HEK293T (cell line): ENCODE results near the gene PDXK.
A peak's percentile ranks its signal among the peaks of the same experiment; 100 is the strongest.
"Not testable (repeated sequence)": the region's sequence is repeated elsewhere in the genome, so short reads cannot be mapped to it uniquely, and the experiment has no call there.

Source experiments
- CTCF ChIA-PET: fragments of 350-600 bp; formaldehyde crosslinking; extraction: SDS; loops from one replicate; lab custom pipeline; 2021; ENCODE audit warnings: antibody characterized with exemption, inconsistent platforms; lab: Yijun Ruan, JAX
- POLR2A ChIA-PET: fragments of 350-600 bp; formaldehyde crosslinking; extraction: SDS; loops from one replicate; lab custom pipeline; 2020; ENCODE audit warnings: antibody characterized with exemption, inconsistent platforms; lab: Yijun Ruan, JAX
- DNase-seq: peaks from one replicate; pipeline ENCODE4 v3.0.0; 2012; ENCODE audit warnings: mixed read lengths; ENCODE audit errors: extremely low spot score
- ARNT ChIP-seq: fragments of 450-650 bp; IDR thresholded peaks from 2 replicates; pipeline ENCODE4 v1.6.1; 2017; ENCODE audit warnings: mild to moderate bottlenecking
- BHLHE40 ChIP-seq: fragments of 450-650 bp; IDR thresholded peaks from 2 replicates; pipeline ENCODE4 v1.6.1; 2016; ENCODE audit warnings: mild to moderate bottlenecking, moderate library complexity, borderline replicate concordance
- CTBP1 ChIP-seq: fragments of 450-650 bp; IDR thresholded peaks from 2 replicates; pipeline ENCODE4 v1.6.1; 2016; ENCODE audit warnings: borderline replicate concordance
- ELF4 ChIP-seq: fragments of 450-650 bp; IDR thresholded peaks from 2 replicates; pipeline ENCODE4 v1.6.1; 2017; ENCODE audit warnings: antibody characterized with exemption
- FOXA1 ChIP-seq: fragments of 450-650 bp; IDR thresholded peaks from 2 replicates; pipeline ENCODE4 v1.6.1; 2016; ENCODE audit warnings: mild to moderate bottlenecking
- FOXK2 ChIP-seq: fragments of 450-650 bp; IDR thresholded peaks from 2 replicates; pipeline ENCODE4 v1.6.1; 2016; ENCODE audit warnings: mild to moderate bottlenecking
- FOXM1 ChIP-seq: fragments of 450-650 bp; IDR thresholded peaks from 2 replicates; pipeline ENCODE4 v1.6.1; 2017; ENCODE audit warnings: mild to moderate bottlenecking, borderline replicate concordance
- HDGF ChIP-seq: fragments of 450-650 bp; IDR thresholded peaks from 2 replicates; pipeline ENCODE4 v1.6.1; 2017; ENCODE audit warnings: antibody characterized with exemption, borderline replicate concordance
- L3MBTL2 ChIP-seq: fragments of 450-650 bp; conservative IDR thresholded peaks from 2 replicates; pipeline ENCODE4 v1.6.1; 2016; ENCODE audit warnings: mild to moderate bottlenecking
- LEF1 ChIP-seq: fragments of 450-650 bp; IDR thresholded peaks from 2 replicates; pipeline ENCODE4 v1.6.1; 2017; ENCODE audit warnings: mild to moderate bottlenecking, borderline replicate concordance
- NFRKB ChIP-seq: fragments of 450-650 bp; IDR thresholded peaks from 2 replicates; pipeline ENCODE4 v1.6.1; 2016; ENCODE audit warnings: mild to moderate bottlenecking, moderate library complexity
- PKNOX1 ChIP-seq: fragments of 450-650 bp; IDR thresholded peaks from 2 replicates; pipeline ENCODE4 v1.6.1; 2016
- SP1 ChIP-seq: fragments of 450-650 bp; IDR thresholded peaks from 2 replicates; pipeline ENCODE4 v1.6.1; 2017
- SUZ12 ChIP-seq: fragments of 450-650 bp; IDR thresholded peaks from 2 replicates; pipeline ENCODE4 v1.6.1; 2016; ENCODE audit warnings: mild to moderate bottlenecking
- TARDBP ChIP-seq: fragments of 450-650 bp; IDR thresholded peaks from 2 replicates; pipeline ENCODE4 v1.6.1; 2016
- ZNF384 ChIP-seq: fragments of 450-650 bp; IDR thresholded peaks from 2 replicates; pipeline ENCODE4 v1.6.1; 2016

PDXK gene

GRCh38 chr21:43702785-43703034 lies 16.2 kb upstream of the PDXK start:
- POLR2A ChIA-PET: interaction anchor here (0.7 kb wide), 1 partner anchor 10 kb away, joined by 3 read pairs; no protein-coding TSS in a partner anchor
- CTCF ChIA-PET: no interaction called here
- no peak for TF ChIP-seq FOXA1
- no peak for TF ChIP-seq FOXM1
- no peak for TF ChIP-seq L3MBTL2
- TF ChIP-seq FOXK2: no peak
- TF ChIP-seq CTBP1: no peak
- no peak for TF ChIP-seq ZNF384
- no peak for TF ChIP-seq LEF1
- no peak for TF ChIP-seq HDGF
- TF ChIP-seq SP1: no peak
- TF ChIP-seq NFRKB: no peak
- no peak for TF ChIP-seq SUZ12
- TF ChIP-seq ARNT: no peak
- TF ChIP-seq BHLHE40: no peak
- TF ChIP-seq PKNOX1: no peak
- no peak for TF ChIP-seq ELF4
- TF ChIP-seq TARDBP: no peak
- no peak for DNase-seq

GRCh38 chr21:43703035-43703880 lies 15.7 kb upstream of the PDXK start:
- CTCF ChIA-PET: no interaction called here
- TF ChIP-seq L3MBTL2 (no peak), LEF1 (no peak), ZNF384 (no peak), SUZ12 (no peak), FOXM1 (no peak), FOXK2 (no peak), ARNT (no peak), PKNOX1 (no peak), SP1 (no peak), CTBP1 (no peak), HDGF (no peak), TARDBP (no peak), ELF4 (no peak), BHLHE40 (no peak), FOXA1 (no peak), NFRKB (no peak)
- POLR2A ChIA-PET: interaction anchor here (0.6 to 0.7 kb wide), 2 partner anchors 11 to 1169 kb away, joined by 3 to 4 read pairs; no protein-coding TSS in a partner anchor
- DNase-seq: no peak

GRCh38 chr21:43707462-43707861 lies 11.5 kb upstream of the PDXK start:
- TF ChIP-seq ARNT (no peak), TARDBP (no peak), BHLHE40 (no peak), NFRKB (no peak), L3MBTL2 (no peak), ELF4 (no peak), LEF1 (no peak), CTBP1 (no peak), HDGF (no peak), SUZ12 (no peak), FOXK2 (no peak), PKNOX1 (no peak), FOXA1 (no peak), FOXM1 (no peak)
- ChIA-PET CTCF (no interaction called here), POLR2A (interaction anchor here (1.0 kb wide), 1 partner anchor 20 kb away, joined by 3 read pairs; no protein-coding TSS in a partner anchor)
- no peak for DNase-seq

- no peak for DNase-seq
- ChIA-PET CTCF (no interaction called here), POLR2A (no interaction called here)
- TF ChIP-seq PKNOX1: peak; percentile 45; the same call in 1 of the 2 replicates
- TF ChIP-seq ZNF384: no peak
- no peak for TF ChIP-seq BHLHE40
- TF ChIP-seq L3MBTL2: no peak
- no peak for TF ChIP-seq FOXK2
- no peak for TF ChIP-seq TARDBP
These were observed 10.1 kb upstream of the PDXK start for GRCh38 chr21:43708745-43709381.

GRCh38 chr21:43712268-43712942 lies 6.5 kb upstream of the PDXK start:
- ChIA-PET CTCF (no interaction called here), POLR2A (interaction anchor here (0.6 to 0.8 kb wide), 2 partner anchors 16 to 61 kb away, joined by 3 read pairs; no protein-coding TSS in a partner anchor)

GRCh38 chr21:43713123-43713522 lies 5.8 kb upstream of the PDXK start:
- CTCF ChIA-PET, DNase-seq: not testable (repeated sequence)
- POLR2A ChIA-PET: interaction anchor here (0.8 kb wide), 1 partner anchor 15 kb away, joined by 3 read pairs; no protein-coding TSS in a partner anchor

More at GRCh38 chr21:43712268-43712942, 6.5 kb upstream of the PDXK start:
- TF ChIP-seq FOXK2 (no peak), FOXA1 (no peak), NFRKB (no peak), BHLHE40 (no peak), L3MBTL2 (no peak), SUZ12 (no peak), FOXM1 (no peak), HDGF (no peak), ELF4 (no peak)
- no peak for DNase-seq
